Measurements from ENCODE around the gene LRP2BP.

The LRP2BP gene

GRCh38 chr4:185381288-185382196, 14.2 kb downstream of the LRP2BP start:
- no peak overlapping the region for H3K4me2 ChIP-seq (ENCODE audit: low read length, poor library complexity, severe bottlenecking)
- H2BK120ac ChIP-seq (ENCODE audit: low read depth, low read length): no peak overlapping the region
- H3K27me3 ChIP-seq (ENCODE audit: control insufficient read depth in 1 of 2, insufficient read depth in 1 of 2, low read length in 2 of 2): no peaks in the 10 kb centered on the region
- no peak overlapping the region for H2BK15ac ChIP-seq (ENCODE audit: low read depth, poor library complexity, severe bottlenecking)
- no peak overlapping the region for H3K4ac ChIP-seq (ENCODE audit: low read depth in 1 of 2, low read length in 2 of 2)
- H3K9me3 ChIP-seq (ENCODE audit: control insufficient read depth, low read length): peaks cover 5% of the 10 kb centered on the region
- H3K18ac ChIP-seq (ENCODE audit: low read depth in 1 of 2, low read length in 2 of 2): no peak overlapping the region
- no peak overlapping the region for H3K9ac ChIP-seq (ENCODE audit: low read length)
- peaks cover 7 to 17% of the 10 kb centered on the region in 2 experiments for H3K36me3 ChIP-seq (ENCODE audit: control insufficient read depth in 1 of 2, insufficient read depth in 2 of 2, low read depth in 1 of 2, low read length in 2 of 2)
- no peak for DNase-seq
- no peak overlapping the region for H4K8ac ChIP-seq (ENCODE audit: low read length)
- no peak overlapping the region for H2BK5ac ChIP-seq (ENCODE audit: low read depth, low read length, poor library complexity, severe bottlenecking)
- no peak overlapping the region for H3K23ac ChIP-seq (ENCODE audit: low read length in 2 of 2)
- H3K79me1 ChIP-seq (replicated peaks; ENCODE audit: low read length, poor library complexity, severe bottlenecking): peaks cover 4% of the 10 kb centered on the region
- H2AK5ac ChIP-seq (ENCODE audit: low read length, severe bottlenecking): no peak overlapping the region
- no peak overlapping the region for H3K14ac ChIP-seq (ENCODE audit: low read length in 2 of 2)
- H3K4me3 ChIP-seq (ENCODE audit: insufficient read depth in 1 of 2, low read depth in 1 of 2, low read length in 2 of 2): no peak overlapping the region
- H3K27ac ChIP-seq (ENCODE audit: low read length, poor library complexity, severe bottlenecking): no peak overlapping the region
- 81% methylated on average over 1 of the region's 4 CpGs for WGBS
- no peak overlapping the region for H2AFZ ChIP-seq (ENCODE audit: low read depth, low read length)
- H3K4me1 ChIP-seq (ENCODE audit: control insufficient read depth, insufficient read depth, low read depth, low read length): peaks cover 4% of the 10 kb centered on the region
- no peak overlapping the region for H2BK12ac ChIP-seq (ENCODE audit: low read length in 2 of 2)
- no peak overlapping the region for H4K91ac ChIP-seq (ENCODE audit: low read length)

GRCh38 chr4:185380320-185380719, 15.4 kb downstream of the LRP2BP start:
- no CpG with 5 or more reads among the region's 1 CpG for WGBS
- DNase-seq: no peak
- no peak overlapping the region for H3K4me2 ChIP-seq (ENCODE audit: low read length, poor library complexity, severe bottlenecking)
- peaks cover 7 to 17% of the 10 kb centered on the region in 2 experiments for H3K36me3 ChIP-seq (ENCODE audit: control insufficient read depth in 1 of 2, insufficient read depth in 2 of 2, low read depth in 1 of 2, low read length in 2 of 2)
- H2BK15ac ChIP-seq (ENCODE audit: low read depth, poor library complexity, severe bottlenecking): no peak overlapping the region
- H3K23ac ChIP-seq (ENCODE audit: low read length in 2 of 2): no peak overlapping the region
- no peak overlapping the region for H2BK12ac ChIP-seq (ENCODE audit: low read length in 2 of 2)
- no peaks in the 10 kb centered on the region for H3K4me1 ChIP-seq (ENCODE audit: control insufficient read depth, insufficient read depth, low read depth, low read length)
- H3K9me3 ChIP-seq (ENCODE audit: control insufficient read depth, low read length): peaks cover 5% of the 10 kb centered on the region
- no peak overlapping the region for H4K91ac ChIP-seq (ENCODE audit: low read length)
- no peak overlapping the region for H3K9ac ChIP-seq (ENCODE audit: low read length)
- no peak overlapping the region for H2AFZ ChIP-seq (ENCODE audit: low read depth, low read length)
- H3K18ac ChIP-seq (ENCODE audit: low read depth in 1 of 2, low read length in 2 of 2): no peak overlapping the region
- no peak overlapping the region for H3K14ac ChIP-seq (ENCODE audit: low read length in 2 of 2)
- H4K8ac ChIP-seq (ENCODE audit: low read length): no peak overlapping the region
- no peaks in the 10 kb centered on the region for H3K27me3 ChIP-seq (ENCODE audit: control insufficient read depth in 1 of 2, insufficient read depth in 1 of 2, low read length in 2 of 2)
- no peak overlapping the region for H2BK5ac ChIP-seq (ENCODE audit: low read depth, low read length, poor library complexity, severe bottlenecking)
- no peak overlapping the region for H3K4ac ChIP-seq (ENCODE audit: low read depth in 1 of 2, low read length in 2 of 2)
- no peak overlapping the region for H3K27ac ChIP-seq (ENCODE audit: low read length, poor library complexity, severe bottlenecking)
- no peak overlapping the region for H2BK120ac ChIP-seq (ENCODE audit: low read depth, low read length)
- peaks cover 4% of the 10 kb centered on the region for H3K79me1 ChIP-seq (replicated peaks; ENCODE audit: low read length, poor library complexity, severe bottlenecking)
- no peak overlapping the region for H3K4me3 ChIP-seq (ENCODE audit: insufficient read depth in 1 of 2, low read depth in 1 of 2, low read length in 2 of 2)
- H2AK5ac ChIP-seq (ENCODE audit: low read length, severe bottlenecking): no peak overlapping the region

- Histone ChIP-seq H3K18ac (ENCODE audit: low read depth in 1 of 2, low read length in 2 of 2) (no peak overlapping the region), H2BK120ac (ENCODE audit: low read depth, low read length) (no peak overlapping the region), H2AFZ (ENCODE audit: low read depth, low read length) (no peak overlapping the region), H3K4me3 (ENCODE audit: insufficient read depth in 1 of 2, low read depth in 1 of 2, low read length in 2 of 2) (no peak overlapping the region), H3K9ac (ENCODE audit: low read length) (no peak overlapping the region), H2BK5ac (ENCODE audit: low read depth, low read length, poor library complexity, severe bottlenecking) (no peak overlapping the region), H3K27me3 (ENCODE audit: control insufficient read depth in 1 of 2, insufficient read depth in 1 of 2, low read length in 2 of 2) (no peaks in the 10 kb centered on the region), H2AK5ac (ENCODE audit: low read length, severe bottlenecking) (no peak overlapping the region), H4K91ac (ENCODE audit: low read length) (no peak overlapping the region), H4K8ac (ENCODE audit: low read length) (no peak overlapping the region), H3K4ac (ENCODE audit: low read depth in 1 of 2, low read length in 2 of 2) (no peak overlapping the region), H3K36me3 (ENCODE audit: control insufficient read depth in 1 of 2, insufficient read depth in 2 of 2, low read depth in 1 of 2, low read length in 2 of 2) (peaks cover 7 to 17% of the 10 kb centered on the region in 2 experiments), H3K79me1 (replicated peaks; ENCODE audit: low read length, poor library complexity, severe bottlenecking) (peaks cover 4% of the 10 kb centered on the region), H3K4me2 (ENCODE audit: low read length, poor library complexity, severe bottlenecking) (no peak overlapping the region), H3K27ac (ENCODE audit: low read length, poor library complexity, severe bottlenecking) (no peak overlapping the region), H2BK15ac (ENCODE audit: low read depth, poor library complexity, severe bottlenecking) (no peak overlapping the region), H2BK12ac (ENCODE audit: low read length in 2 of 2) (no peak overlapping the region), H3K23ac (ENCODE audit: low read length in 2 of 2) (no peak overlapping the region), H3K4me1 (ENCODE audit: control insufficient read depth, insufficient read depth, low read depth, low read length) (no peaks in the 10 kb centered on the region), H3K9me3 (ENCODE audit: control insufficient read depth, low read length) (peaks cover 5% of the 10 kb centered on the region), H3K14ac (ENCODE audit: low read length in 2 of 2) (no peak overlapping the region)
- WGBS: 98% methylated on average over 12 of the region's 13 CpGs
- no peak for DNase-seq
Measured at GRCh38 chr4:185379326-185380295, 16.1 kb downstream of the LRP2BP start.

GRCh38 chr4:185378264-185378663, 17.5 kb downstream of the LRP2BP start:
- Histone ChIP-seq H2BK15ac (ENCODE audit: low read depth, poor library complexity, severe bottlenecking) (no peak overlapping the region), H3K79me1 (replicated peaks; ENCODE audit: low read length, poor library complexity, severe bottlenecking) (no peaks in the 10 kb centered on the region), H3K4ac (ENCODE audit: low read depth in 1 of 2, low read length in 2 of 2) (no peak overlapping the region), H3K4me3 (ENCODE audit: insufficient read depth in 1 of 2, low read depth in 1 of 2, low read length in 2 of 2) (no peak overlapping the region), H2AFZ (ENCODE audit: low read depth, low read length) (no peak overlapping the region), H3K14ac (ENCODE audit: low read length in 2 of 2) (no peak overlapping the region), H4K8ac (ENCODE audit: low read length) (no peak overlapping the region), H3K18ac (ENCODE audit: low read depth in 1 of 2, low read length in 2 of 2) (no peak overlapping the region), H2BK12ac (ENCODE audit: low read length in 2 of 2) (no peak overlapping the region), H3K9me3 (ENCODE audit: control insufficient read depth, low read length) (peaks cover 5% of the 10 kb centered on the region), H3K4me2 (ENCODE audit: low read length, poor library complexity, severe bottlenecking) (no peak overlapping the region), H3K23ac (ENCODE audit: low read length in 2 of 2) (no peak overlapping the region), H3K9ac (ENCODE audit: low read length) (no peak overlapping the region), H3K4me1 (ENCODE audit: control insufficient read depth, insufficient read depth, low read depth, low read length) (no peaks in the 10 kb centered on the region), H3K27me3 (ENCODE audit: control insufficient read depth in 1 of 2, insufficient read depth in 1 of 2, low read length in 2 of 2) (no peaks in the 10 kb centered on the region), H2BK5ac (ENCODE audit: low read depth, low read length, poor library complexity, severe bottlenecking) (no peak overlapping the region), H4K91ac (ENCODE audit: low read length) (no peak overlapping the region), H2AK5ac (ENCODE audit: low read length, severe bottlenecking) (no peak overlapping the region), H3K36me3 (ENCODE audit: control insufficient read depth in 1 of 2, insufficient read depth in 2 of 2, low read depth in 1 of 2, low read length in 2 of 2) (peaks cover 7 to 20% of the 10 kb centered on the region in 2 experiments), H3K27ac (ENCODE audit: low read length, poor library complexity, severe bottlenecking) (no peak overlapping the region), H2BK120ac (ENCODE audit: low read depth, low read length) (no peak overlapping the region)
- WGBS: 96% methylated on average over 4 of the region's 6 CpGs
- no peak for DNase-seq

All from mesenchymal stem cell (in vitro differentiated cells and primary cell).